Large intestine (tissue), 3 donors: ENCODE measurements around the gene SCAMP4. TPM values are rescaled to one million over a fixed set of nuclear protein-coding genes. Genes with fewer than 3 reads are reported as not detected.

Experiments
- DNase-seq, 2 donors: peaks; one replicate each; pipeline versions ENCODE4 v3.0.0 to v3.0.0-alpha.2; 2013
- H3K27ac ChIP-seq: one replicate; pipeline ENCODE4 v1.5.1; 2013; ENCODE audit warnings: low read length
- H3K27me3 ChIP-seq: 2 replicates; pipeline ENCODE4 v1.6.1; 2013; ENCODE audit warnings: low read length; ENCODE audit not compliant: control insufficient read depth, insufficient read depth
- H3K36me3 ChIP-seq: 2 replicates; pipeline ENCODE4 v1.6.1; 2013; ENCODE audit warnings: low read length; ENCODE audit not compliant: control insufficient read depth, insufficient read depth
- H3K4me1 ChIP-seq: one replicate; pipeline ENCODE4 v1.6.1; 2013; ENCODE audit warnings: low read length; ENCODE audit not compliant: control insufficient read depth, insufficient read depth
- H3K4me3 ChIP-seq: one replicate; pipeline ENCODE4 v1.5.1; 2013; ENCODE audit warnings: low read length
- H3K9me3 ChIP-seq: one replicate; pipeline ENCODE4 v1.6.1; 2013; ENCODE audit warnings: mild to moderate bottlenecking, low read depth, low read length, moderate library complexity; ENCODE audit not compliant: control insufficient read depth
- WGBS: methylation state at CpG from one replicate; pipeline ENCODE4 v1.1.5; 2013; ENCODE audit warnings: low lambda C conversion rate; ENCODE audit not compliant: insufficient coverage; 5-methylcytosine and 5-hydroxymethylcytosine counted together
- polyA plus RNA-seq: library from polyadenylated mRNA; unstranded; fragments of 120-200 nt; gene quantifications from one replicate; pipeline ENCODE4 v1.2.1, GENCODE V29; 2013

Gene SCAMP4
- polyA plus RNA-seq, 1 donor, result 36.6 TPM

GRCh38 chr19:1970806-1971502, 65.8 kb downstream of the SCAMP4 start:
- Histone ChIP-seq H3K9me3 (peaks cover 6% of the 10 kb centered on the region), H3K4me1 (no peaks in the 10 kb centered on the region), H3K4me3 (no peak overlapping the region), H3K27ac (no peak overlapping the region), H3K36me3 (peaks cover 48% of the 10 kb centered on the region), H3K27me3 (no peaks in the 10 kb centered on the region)
- WGBS, result no CpG with 5 or more reads among the region's 27 CpGs
- DNase-seq, result no peak

DNA sequence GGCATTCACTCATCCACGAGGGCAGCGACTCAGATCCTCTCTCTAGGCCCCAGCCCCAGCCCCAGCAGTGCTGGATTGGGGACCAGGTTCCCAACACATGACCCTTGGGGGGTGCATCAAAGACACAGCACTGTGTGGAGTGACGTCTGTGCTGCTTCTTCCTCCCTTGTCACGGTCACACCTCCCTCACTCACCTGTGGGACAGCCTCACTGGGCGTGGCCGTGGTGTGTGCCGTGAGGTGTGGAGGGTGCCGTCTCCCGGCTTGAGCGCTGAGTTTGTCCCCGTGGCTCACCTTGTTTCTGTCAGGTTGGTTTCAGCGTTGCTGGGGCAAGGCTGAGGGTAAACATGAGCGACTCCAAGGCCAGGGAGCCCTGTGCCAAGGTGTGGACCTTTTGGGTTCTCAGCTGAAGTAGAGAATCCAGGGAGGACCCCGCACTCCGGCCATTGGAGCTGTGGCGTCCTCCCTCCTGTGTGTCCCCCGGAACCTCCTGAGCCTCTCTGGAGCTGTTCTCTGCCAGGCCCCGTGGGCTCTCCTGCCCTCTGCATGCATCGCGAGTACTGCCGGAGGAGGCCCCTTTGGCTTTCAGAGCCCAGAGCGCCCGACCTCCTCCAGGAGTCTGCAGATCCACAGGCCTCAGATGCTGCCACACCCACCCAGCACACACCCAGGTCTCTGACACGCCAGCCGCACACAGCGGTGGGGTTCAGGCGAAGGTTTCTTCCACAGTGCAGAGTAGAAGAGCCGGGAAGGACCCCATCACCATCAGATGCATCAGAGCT, 69.4 kb downstream of the SCAMP4 start:
- WGBS, result no CpG with 5 or more reads among the region's 28 CpGs
- Histone ChIP-seq H3K27me3 (no peaks in the 10 kb centered on the region), H3K9me3 (peaks cover 15% of the 10 kb centered on the region), H3K4me3 (no peak overlapping the region), H3K36me3 (peaks cover 60% of the 10 kb centered on the region), H3K27ac (no peak overlapping the region), H3K4me1 (peaks cover 2% of the 10 kb centered on the region)
- DNase-seq, result no peak

DNA sequence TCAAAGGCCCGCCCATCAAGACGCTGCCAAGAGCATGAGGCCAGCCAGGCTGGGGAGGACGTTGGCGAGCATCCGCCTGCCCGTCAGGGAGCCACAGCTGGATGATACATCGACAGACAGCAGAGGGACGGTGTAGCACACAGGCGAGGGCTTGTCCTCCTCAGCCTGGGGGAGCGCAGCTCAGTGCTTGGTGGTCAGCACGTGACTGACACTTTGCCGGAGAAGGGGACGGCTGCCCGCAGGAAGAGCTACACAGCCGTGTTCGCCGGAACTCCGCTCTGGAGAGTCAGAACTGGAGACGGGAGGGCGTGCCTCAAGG, 69.9 kb downstream of the SCAMP4 start:
- no peak for DNase-seq
- no peaks in the 10 kb centered on the region for H3K27me3 ChIP-seq
- H3K36me3 ChIP-seq, result peaks cover 61% of the 10 kb centered on the region
- H3K27ac ChIP-seq, result no peak overlapping the region
- no peak overlapping the region for H3K4me3 ChIP-seq
- H3K4me1 ChIP-seq, result peaks cover 8% of the 10 kb centered on the region
- peaks cover 17% of the 10 kb centered on the region for H3K9me3 ChIP-seq
- 60% methylated on average over 1 of the region's 20 CpGs for WGBS

Other genes starting within 250 kb of the SCAMP4 start
- 1.6 TPM for gene ONECUT3, start 151.9 kb upstream of the SCAMP4 start, polyA plus RNA-seq
- gene ATP8B3, start 93.1 kb upstream of the SCAMP4 start, polyA plus RNA-seq, result 0.99 TPM
- gene REXO1, start 56.9 kb upstream of the SCAMP4 start, polyA plus RNA-seq, result 23.8 TPM
- gene KLF16, start 41.8 kb upstream of the SCAMP4 start, polyA plus RNA-seq, result 19.5 TPM
- gene ABHD17A, start 19.9 kb upstream of the SCAMP4 start, polyA plus RNA-seq, result 46.4 TPM
- 5.1 TPM for gene ADAT3, start within 50 bp of the SCAMP4 start, polyA plus RNA-seq
- 56.9 TPM for gene CSNK1G2, start 35.8 kb downstream of the SCAMP4 start, polyA plus RNA-seq
- gene BTBD2, start 110.3 kb downstream of the SCAMP4 start, polyA plus RNA-seq, result 96.7 TPM
- 86.8 TPM for gene MKNK2, start 145.8 kb downstream of the SCAMP4 start, polyA plus RNA-seq
- gene MOB3A, start 190.9 kb downstream of the SCAMP4 start, polyA plus RNA-seq, result 20.8 TPM
- 4.4 TPM for gene IZUMO4, start 191.5 kb downstream of the SCAMP4 start, polyA plus RNA-seq
- gene AP3D1, start 246.2 kb downstream of the SCAMP4 start, polyA plus RNA-seq, result 103 TPM